ENCODE measurements around the gene RNF11. TPM values are rescaled to one million over a fixed set of nuclear protein-coding genes. Genes with fewer than 3 reads are reported as not detected.

RNF11 gene
- total RNA-seq, 4 donors from 2014 or later, result 36.9 to 110 (median 75.6) TPM

GRCh38 chr1:51313961-51314777 lies 78.1 kb downstream of the RNF11 start:
- H3K27me3 ChIP-seq, result no peaks in the 10 kb centered on the region
- H3K4me1 ChIP-seq, result no peaks in the 10 kb centered on the region
- DNase-seq, result peak in 1 of 2 donors; percentile 35
- peak overlapping the region; percentile 10 to 48 for H3K27ac ChIP-seq
- no peaks in the 10 kb centered on the region for H3K9me3 ChIP-seq
- H3K4me3 ChIP-seq, result no peak overlapping the region
- TF ChIP-seq CTCF (IDR thresholded peaks at IDR 0.05) (no peak), POLR2A (IDR thresholded peaks at IDR 0.05) (no peak)
- H3K36me3 ChIP-seq, result no peaks in the 10 kb centered on the region
- intact Hi-C loops (cut with DNase I; ENCODE audit: low total_unique reads), result no loop called here

DNA sequence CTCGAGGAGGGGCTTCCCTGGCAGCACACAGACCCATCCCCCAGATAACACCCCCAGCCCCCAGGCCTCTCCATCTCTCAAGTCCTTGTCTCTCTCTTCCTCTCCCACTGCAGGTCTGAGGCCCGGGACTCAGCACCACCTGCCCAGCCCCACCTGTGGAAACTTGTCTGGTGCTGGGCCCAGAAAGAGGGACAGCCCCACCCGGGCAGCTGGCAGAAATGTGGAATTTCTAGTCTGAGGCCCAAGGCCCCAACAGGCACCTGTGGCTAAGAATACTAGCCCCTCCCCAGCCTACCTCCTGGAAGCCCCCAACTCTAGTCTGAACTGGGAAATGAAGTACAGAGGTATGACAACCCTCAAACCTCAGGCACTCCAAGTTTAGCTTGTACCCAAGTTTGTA lies 78.9 kb downstream of the RNF11 start:
- H3K4me3 ChIP-seq, result no peak overlapping the region
- intact Hi-C loops (cut with DNase I; ENCODE audit: low total_unique reads), result no loop called here
- TF ChIP-seq POLR2A (IDR thresholded peaks at IDR 0.05) (no peak), CTCF (IDR thresholded peaks at IDR 0.05) (no peak)
- no peaks in the 10 kb centered on the region for H3K9me3 ChIP-seq
- DNase-seq, result no peak
- H3K36me3 ChIP-seq, result no peaks in the 10 kb centered on the region
- H3K4me1 ChIP-seq, result no peaks in the 10 kb centered on the region
- no peaks in the 10 kb centered on the region for H3K27me3 ChIP-seq
- H3K27ac ChIP-seq, result no peak overlapping the region

- Histone ChIP-seq H3K4me1 (no peaks in the 10 kb centered on the region), H3K9me3 (no peaks in the 10 kb centered on the region), H3K4me3 (no peak overlapping the region), H3K27me3 (no peaks in the 10 kb centered on the region), H3K36me3 (no peaks in the 10 kb centered on the region), H3K27ac (no peak overlapping the region)
- TF ChIP-seq POLR2A (IDR thresholded peaks at IDR 0.05) (no peak), CTCF (IDR thresholded peaks at IDR 0.05) (no peak)
- no peak for DNase-seq
- intact Hi-C loops (cut with DNase I; ENCODE audit: low total_unique reads), result no loop called here
Measured at GRCh38 chr1:51316113-51316845, 80.2 kb downstream of the RNF11 start.

GRCh38 chr1:51316846-51317120 lies 80.7 kb downstream of the RNF11 start:
- intact Hi-C loops (cut with DNase I; ENCODE audit: low total_unique reads), result no loop called here

More at GRCh38 chr1:51316846-51317120, 80.7 kb downstream of the RNF11 start:
- no peak overlapping the region for H3K27ac ChIP-seq
- no peak overlapping the region for H3K4me3 ChIP-seq
- no peaks in the 10 kb centered on the region for H3K9me3 ChIP-seq
- no peak for TF ChIP-seq CTCF (IDR thresholded peaks at IDR 0.05)
- TF ChIP-seq POLR2A (IDR thresholded peaks at IDR 0.05), result no peak
- no peaks in the 10 kb centered on the region for H3K4me1 ChIP-seq
- no peak for DNase-seq
- H3K27me3 ChIP-seq, result no peaks in the 10 kb centered on the region
- H3K36me3 ChIP-seq, result no peaks in the 10 kb centered on the region

All from uterus (tissue), 4 donors.